Central memory CD8-positive, alpha-beta T cell (primary cell): Measurements from ENCODE around the gene DEUP1.

Experiments used
- ATAC-seq: fragments of 150-1000 bp; cut with Tn5 transposase; replicated peaks from 2 replicates; pipeline ENCODE4 v1.10.0; 2022; ENCODE audit warnings: mild to moderate bottlenecking, moderate FRiP score, moderate number of reproducible peaks; ENCODE audit not compliant: poor library complexity, severe bottlenecking; ENCODE audit errors: extremely low read depth
- DNase-seq, 2 donors: peaks; one replicate each; pipeline ENCODE4 v3.0.0; 2021; ENCODE audit warnings: low spot score in 2 of 2
- H3K27ac Mint-ChIP-seq: one replicate; pipeline ENCODE4 v1.8.0; 2022; ENCODE audit warnings: low read depth, mild to moderate bottlenecking, moderate library complexity, mixed read lengths
- H3K27me3 Mint-ChIP-seq: one replicate; pipeline ENCODE4 v1.8.0; 2022; ENCODE audit warnings: mixed read lengths
- H3K36me3 Mint-ChIP-seq: one replicate; pipeline ENCODE4 v1.8.0; 2022; ENCODE audit warnings: mild to moderate bottlenecking, moderate library complexity, mixed read lengths; ENCODE audit not compliant: insufficient read depth
- H3K4me1 Mint-ChIP-seq: one replicate; pipeline ENCODE4 v1.8.0; 2022; ENCODE audit warnings: mixed read lengths
- H3K4me3 Mint-ChIP-seq: one replicate; pipeline ENCODE4 v1.8.0; 2022; ENCODE audit warnings: mild to moderate bottlenecking, moderate library complexity, mixed read lengths
- H3K9me3 Mint-ChIP-seq: one replicate; pipeline ENCODE4 v1.8.0; 2022; ENCODE audit warnings: mixed read lengths

The DEUP1 gene

GRCh38 chr11:93322207-93322606, 8.3 kb upstream of the DEUP1 start:
- H3K27ac Mint-ChIP-seq, result no peak overlapping the region
- DNase-seq (no peak), ATAC-seq (no peak)
- no peaks in the 10 kb centered on the region for H3K36me3 Mint-ChIP-seq
- H3K4me3 Mint-ChIP-seq, result no peak overlapping the region
- no peaks in the 10 kb centered on the region for H3K27me3 Mint-ChIP-seq
- no peaks in the 10 kb centered on the region for H3K4me1 Mint-ChIP-seq
- no peaks in the 10 kb centered on the region for H3K9me3 Mint-ChIP-seq

GRCh38 chr11:93323747-93324146, 6.8 kb upstream of the DEUP1 start:
- Mint-ChIP-seq H3K4me1 (no peaks in the 10 kb centered on the region), H3K27me3 (peaks cover 6% of the 10 kb centered on the region), H3K4me3 (no peak overlapping the region), H3K9me3 (no peaks in the 10 kb centered on the region), H3K36me3 (no peaks in the 10 kb centered on the region), H3K27ac (no peak overlapping the region)
- no peak for DNase-seq
- ATAC-seq, result no peak

- DNase-seq (no peak), ATAC-seq (no peak)
- Mint-ChIP-seq H3K36me3 (no peaks in the 10 kb centered on the region), H3K27ac (no peak overlapping the region), H3K4me1 (no peaks in the 10 kb centered on the region), H3K9me3 (no peaks in the 10 kb centered on the region), H3K27me3 (peaks cover 12% of the 10 kb centered on the region), H3K4me3 (no peak overlapping the region)
Observed at GRCh38 chr11:93324500-93324899, 6.0 kb upstream of the DEUP1 start.

- DNase-seq (no peak), ATAC-seq (no peak)
- no peaks in the 10 kb centered on the region for H3K9me3 Mint-ChIP-seq
- H3K4me3 Mint-ChIP-seq, result no peak overlapping the region
- no peak overlapping the region for H3K27ac Mint-ChIP-seq
- H3K4me1 Mint-ChIP-seq, result no peaks in the 10 kb centered on the region
- peaks cover 30% of the 10 kb centered on the region for H3K27me3 Mint-ChIP-seq
- no peaks in the 10 kb centered on the region for H3K36me3 Mint-ChIP-seq
Observed at GRCh38 chr11:93326681-93327080, 3.9 kb upstream of the DEUP1 start.

GRCh38 chr11:93329936-93330445, 551 bp upstream of the DEUP1 start:
- ATAC-seq (no peak), DNase-seq (no peak)
- Mint-ChIP-seq H3K36me3 (no peaks in the 10 kb centered on the region), H3K27me3 (peaks cover 45% of the 10 kb centered on the region), H3K27ac (no peak overlapping the region), H3K4me3 (peak overlapping the region; percentile 23), H3K9me3 (no peaks in the 10 kb centered on the region), H3K4me1 (no peaks in the 10 kb centered on the region)

- H3K27me3 Mint-ChIP-seq, result no peaks in the 10 kb centered on the region
- H3K27ac Mint-ChIP-seq, result no peak overlapping the region
- H3K4me3 Mint-ChIP-seq, result no peak overlapping the region
- no peaks in the 10 kb centered on the region for H3K36me3 Mint-ChIP-seq
- H3K9me3 Mint-ChIP-seq, result no peaks in the 10 kb centered on the region
- no peaks in the 10 kb centered on the region for H3K4me1 Mint-ChIP-seq
- ATAC-seq, result no peak
- no peak for DNase-seq
Observed at GRCh38 chr11:93340223-93340622, 9.7 kb downstream of the DEUP1 start.

GRCh38 chr11:93344855-93345333, 14.4 kb downstream of the DEUP1 start:
- H3K36me3 Mint-ChIP-seq, result no peaks in the 10 kb centered on the region
- no peaks in the 10 kb centered on the region for H3K9me3 Mint-ChIP-seq
- H3K4me3 Mint-ChIP-seq, result no peak overlapping the region
- no peaks in the 10 kb centered on the region for H3K27me3 Mint-ChIP-seq
- H3K4me1 Mint-ChIP-seq, result no peaks in the 10 kb centered on the region
- DNase-seq (no peak), ATAC-seq (no peak)
- H3K27ac Mint-ChIP-seq, result no peak overlapping the region

- no peak for ATAC-seq
- Mint-ChIP-seq H3K27ac (no peak overlapping the region), H3K9me3 (no peaks in the 10 kb centered on the region)
Observed at GRCh38 chr11:93348930-93349329, 18.4 kb downstream of the DEUP1 start.

GRCh38 chr11:93350835-93351234, 20.3 kb downstream of the DEUP1 start:
- Mint-ChIP-seq H3K4me3 (no peak overlapping the region), H3K9me3 (peaks cover 9% of the 10 kb centered on the region), H3K4me1 (no peaks in the 10 kb centered on the region), H3K27me3 (no peaks in the 10 kb centered on the region), H3K27ac (no peak overlapping the region), H3K36me3 (no peaks in the 10 kb centered on the region)
- no peak for ATAC-seq
- DNase-seq, result no peak

More at GRCh38 chr11:93348930-93349329, 18.4 kb downstream of the DEUP1 start:
- no peak for DNase-seq
- no peaks in the 10 kb centered on the region for H3K36me3 Mint-ChIP-seq
- no peaks in the 10 kb centered on the region for H3K4me1 Mint-ChIP-seq
- H3K27me3 Mint-ChIP-seq, result no peaks in the 10 kb centered on the region
- no peak overlapping the region for H3K4me3 Mint-ChIP-seq

- no peak overlapping the region for H3K4me3 Mint-ChIP-seq
- peaks cover 17% of the 10 kb centered on the region for H3K9me3 Mint-ChIP-seq
- H3K36me3 Mint-ChIP-seq, result peaks cover 1% of the 10 kb centered on the region
- H3K27me3 Mint-ChIP-seq, result no peaks in the 10 kb centered on the region
- no peaks in the 10 kb centered on the region for H3K4me1 Mint-ChIP-seq
- ATAC-seq, result no peak
- no peak overlapping the region for H3K27ac Mint-ChIP-seq
- no peak for DNase-seq
Observed at GRCh38 chr11:93359396-93359795, 28.9 kb downstream of the DEUP1 start.

- no peak overlapping the region for H3K27ac Mint-ChIP-seq
- H3K9me3 Mint-ChIP-seq, result peaks cover 12% of the 10 kb centered on the region
- ATAC-seq (no peak), DNase-seq (no peak)
- no peak overlapping the region for H3K4me3 Mint-ChIP-seq
- no peaks in the 10 kb centered on the region for H3K27me3 Mint-ChIP-seq
- peaks cover 1% of the 10 kb centered on the region for H3K36me3 Mint-ChIP-seq
- no peaks in the 10 kb centered on the region for H3K4me1 Mint-ChIP-seq
Observed at GRCh38 chr11:93361435-93361834, 30.9 kb downstream of the DEUP1 start.

- no peaks in the 10 kb centered on the region for H3K27me3 Mint-ChIP-seq
- DNase-seq (no peak), ATAC-seq (no peak)
- peaks cover 6% of the 10 kb centered on the region for H3K9me3 Mint-ChIP-seq
- H3K27ac Mint-ChIP-seq, result no peak overlapping the region
- no peak overlapping the region for H3K4me3 Mint-ChIP-seq
- H3K36me3 Mint-ChIP-seq, result peaks cover 1% of the 10 kb centered on the region
- no peaks in the 10 kb centered on the region for H3K4me1 Mint-ChIP-seq
Observed at GRCh38 chr11:93368022-93368421, 37.5 kb downstream of the DEUP1 start.

- Mint-ChIP-seq H3K36me3 (no peaks in the 10 kb centered on the region), H3K9me3 (peaks cover 6% of the 10 kb centered on the region), H3K4me3 (no peak overlapping the region), H3K27me3 (no peaks in the 10 kb centered on the region), H3K4me1 (no peaks in the 10 kb centered on the region), H3K27ac (no peak overlapping the region)
- ATAC-seq, result no peak
- no peak for DNase-seq
Observed at GRCh38 chr11:93370260-93370659, 39.7 kb downstream of the DEUP1 start.

- Mint-ChIP-seq H3K27ac (no peak overlapping the region), H3K4me1 (no peaks in the 10 kb centered on the region), H3K27me3 (no peaks in the 10 kb centered on the region), H3K36me3 (peaks cover 1% of the 10 kb centered on the region), H3K9me3 (no peaks in the 10 kb centered on the region), H3K4me3 (no peak overlapping the region)
- DNase-seq (no peak), ATAC-seq (no peak)
Observed at GRCh38 chr11:93389737-93390136, 59.2 kb downstream of the DEUP1 start.
